COLO668 (cell line): ENCODE measurements around the gene HIP1R.
"Not testable (repeated sequence)": the region's sequence is repeated elsewhere in the genome, so short reads cannot be mapped to it uniquely, and the experiment has no call there.

ENCODE experiments used
- DNase-seq: peaks from one replicate; lab custom pipeline; 2025; ENCODE audit not compliant: unreplicated experiment; lab: John Stamatoyannopoulos, UW

Gene HIP1R, protein sequence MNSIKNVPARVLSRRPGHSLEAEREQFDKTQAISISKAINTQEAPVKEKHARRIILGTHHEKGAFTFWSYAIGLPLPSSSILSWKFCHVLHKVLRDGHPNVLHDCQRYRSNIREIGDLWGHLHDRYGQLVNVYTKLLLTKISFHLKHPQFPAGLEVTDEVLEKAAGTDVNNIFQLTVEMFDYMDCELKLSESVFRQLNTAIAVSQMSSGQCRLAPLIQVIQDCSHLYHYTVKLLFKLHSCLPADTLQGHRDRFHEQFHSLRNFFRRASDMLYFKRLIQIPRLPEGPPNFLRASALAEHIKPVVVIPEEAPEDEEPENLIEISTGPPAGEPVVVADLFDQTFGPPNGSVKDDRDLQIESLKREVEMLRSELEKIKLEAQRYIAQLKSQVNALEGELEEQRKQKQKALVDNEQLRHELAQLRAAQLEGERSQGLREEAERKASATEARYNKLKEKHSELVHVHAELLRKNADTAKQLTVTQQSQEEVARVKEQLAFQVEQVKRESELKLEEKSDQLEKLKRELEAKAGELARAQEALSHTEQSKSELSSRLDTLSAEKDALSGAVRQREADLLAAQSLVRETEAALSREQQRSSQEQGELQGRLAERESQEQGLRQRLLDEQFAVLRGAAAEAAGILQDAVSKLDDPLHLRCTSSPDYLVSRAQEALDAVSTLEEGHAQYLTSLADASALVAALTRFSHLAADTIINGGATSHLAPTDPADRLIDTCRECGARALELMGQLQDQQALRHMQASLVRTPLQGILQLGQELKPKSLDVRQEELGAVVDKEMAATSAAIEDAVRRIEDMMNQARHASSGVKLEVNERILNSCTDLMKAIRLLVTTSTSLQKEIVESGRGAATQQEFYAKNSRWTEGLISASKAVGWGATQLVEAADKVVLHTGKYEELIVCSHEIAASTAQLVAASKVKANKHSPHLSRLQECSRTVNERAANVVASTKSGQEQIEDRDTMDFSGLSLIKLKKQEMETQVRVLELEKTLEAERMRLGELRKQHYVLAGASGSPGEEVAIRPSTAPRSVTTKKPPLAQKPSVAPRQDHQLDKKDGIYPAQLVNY

DNA sequence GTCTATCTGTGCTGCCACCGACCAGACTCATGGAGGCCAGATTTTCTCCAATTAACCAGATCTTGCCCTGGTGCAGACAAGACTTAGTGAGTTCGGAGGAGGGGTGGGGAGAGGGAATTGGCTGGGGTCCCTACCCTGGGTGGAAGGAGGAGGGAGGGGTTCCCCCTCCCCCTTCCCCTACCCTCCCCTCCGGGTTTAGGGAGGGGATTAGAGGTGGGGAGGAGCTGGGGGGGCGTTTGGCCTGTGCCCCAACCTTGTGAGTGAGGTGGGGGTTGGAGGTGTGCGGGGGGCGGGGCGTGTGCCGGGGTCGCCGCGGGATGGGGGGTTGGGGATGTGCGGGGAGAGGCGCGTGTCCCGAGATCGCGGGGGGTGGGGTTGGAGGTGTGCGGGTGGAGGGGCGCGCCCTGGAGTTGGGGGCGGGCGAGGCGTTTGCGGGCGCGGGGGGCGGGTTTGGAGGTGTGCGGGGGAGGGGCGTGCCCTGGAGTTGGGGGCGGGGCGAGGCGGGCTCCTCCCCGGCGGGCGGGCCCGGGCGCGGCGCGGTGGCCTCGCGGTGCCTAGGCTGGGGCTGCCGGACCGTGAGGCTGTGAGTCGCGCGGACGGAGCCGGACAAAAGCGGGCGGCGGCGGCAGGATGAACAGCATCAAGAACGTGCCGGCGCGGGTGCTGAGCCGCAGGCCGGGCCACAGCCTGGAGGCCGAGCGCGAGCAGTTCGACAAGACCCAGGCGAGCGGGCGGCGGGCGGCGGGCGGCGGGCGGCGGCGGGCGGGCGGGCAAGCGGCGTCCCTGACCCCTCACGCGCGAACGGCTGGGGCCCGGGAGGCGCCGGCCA lies at the start of gene HIP1R:
Gene HIP1R, plus strand, starts transcription at position 537 of the 829 bp plus-strand sequence. Its CDS starts 94 bp downstream, at position 631.
- peak; percentile 77 for DNase-seq

DNA sequence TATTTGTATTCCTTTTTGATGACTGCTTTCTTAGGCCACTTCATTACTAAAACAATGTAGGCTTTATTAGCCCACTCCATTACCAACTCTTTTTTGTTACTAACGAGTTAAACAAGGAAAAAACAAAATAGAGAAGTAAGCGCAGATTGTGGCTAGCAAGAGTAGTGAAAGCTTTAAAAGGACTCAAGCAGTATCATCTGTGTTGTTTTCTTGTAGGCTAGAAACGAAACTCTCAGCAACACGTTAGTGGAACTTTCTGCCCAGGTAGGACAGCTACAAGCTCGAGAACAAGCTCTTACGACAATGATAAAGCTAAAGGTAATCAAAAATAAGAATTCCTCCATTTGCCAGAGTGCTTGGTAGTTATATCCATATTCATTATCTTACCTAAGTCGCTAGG lies 49.8 kb upstream of the HIP1R start:
- DNase-seq: no peak

DNA sequence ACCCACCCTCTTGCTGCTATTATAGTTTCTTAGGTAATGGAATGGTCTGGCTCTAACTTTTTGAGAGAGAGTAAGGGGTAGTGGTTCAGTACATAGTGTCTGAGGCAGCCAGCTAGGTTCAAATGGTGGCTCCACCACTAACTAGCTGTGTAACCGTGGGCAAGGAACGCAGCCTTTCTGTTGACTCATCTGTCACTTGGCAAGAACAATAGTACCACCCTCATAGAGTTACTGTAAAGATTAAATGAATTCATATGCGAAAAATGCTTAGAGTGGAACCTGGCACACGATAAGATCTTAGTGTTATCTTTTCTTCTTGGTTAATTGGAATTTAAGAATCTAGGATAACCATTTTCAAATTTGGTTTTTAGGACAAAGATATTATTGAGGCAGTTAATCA lies 46.9 kb upstream of the HIP1R start:
- DNase-seq: no peak

DNA sequence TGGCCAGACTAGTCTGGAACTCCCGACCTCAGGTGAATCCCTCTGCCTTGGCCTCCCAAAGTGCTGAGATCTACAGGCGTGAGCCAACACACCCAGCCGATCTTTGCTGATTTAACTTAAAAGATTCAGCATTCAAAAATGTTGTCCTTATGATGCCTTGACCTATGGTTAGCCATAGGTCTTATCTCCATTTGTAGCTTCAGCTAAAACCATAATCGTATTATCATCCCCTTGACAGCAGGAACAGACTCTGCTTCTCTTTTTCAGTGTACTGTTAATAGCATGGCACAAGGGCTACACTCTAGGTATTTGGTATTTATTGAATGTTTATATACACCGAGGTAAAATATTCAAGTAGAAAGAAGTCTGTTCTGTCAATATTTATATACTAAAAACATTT lies 45.6 kb upstream of the HIP1R start:
- DNase-seq: no peak

DNA sequence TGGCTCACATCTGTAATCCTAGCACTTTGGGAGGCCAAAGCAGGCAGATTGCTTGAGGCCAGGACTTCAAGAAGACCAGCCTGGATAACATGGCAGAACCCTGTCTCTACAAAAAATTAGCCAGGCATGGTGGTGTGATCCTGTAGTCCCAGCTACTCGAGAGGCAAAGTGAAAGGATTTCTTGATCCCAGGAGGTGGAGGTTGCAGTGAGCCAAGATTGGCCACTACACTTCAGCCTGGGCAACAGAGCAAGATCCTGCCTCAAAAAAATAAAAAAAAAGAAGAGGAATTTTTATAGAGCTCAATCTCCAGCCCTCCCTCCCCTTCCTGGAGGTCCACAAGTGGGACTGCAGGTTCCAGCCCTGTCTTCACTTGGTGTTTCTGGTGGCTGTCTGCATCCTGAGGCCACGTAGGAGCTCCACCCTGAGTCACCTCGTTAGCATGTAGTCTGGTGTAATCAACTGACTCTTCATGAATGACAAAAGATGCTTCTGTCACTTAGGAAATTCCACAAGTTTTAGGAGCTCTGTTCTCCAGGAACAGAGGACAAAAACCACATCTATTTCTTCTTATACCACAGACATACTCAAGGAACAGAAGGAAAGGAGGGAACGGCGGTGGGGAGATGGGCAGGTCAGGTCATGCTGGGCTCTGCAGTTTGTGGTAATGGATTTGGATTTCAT lies 44.7 kb upstream of the HIP1R start:
- DNase-seq: no peak

- DNase-seq: peak; percentile 19
These were observed 41.6 kb upstream of the HIP1R start for GRCh38 chr12:122793685-122794106.

DNA sequence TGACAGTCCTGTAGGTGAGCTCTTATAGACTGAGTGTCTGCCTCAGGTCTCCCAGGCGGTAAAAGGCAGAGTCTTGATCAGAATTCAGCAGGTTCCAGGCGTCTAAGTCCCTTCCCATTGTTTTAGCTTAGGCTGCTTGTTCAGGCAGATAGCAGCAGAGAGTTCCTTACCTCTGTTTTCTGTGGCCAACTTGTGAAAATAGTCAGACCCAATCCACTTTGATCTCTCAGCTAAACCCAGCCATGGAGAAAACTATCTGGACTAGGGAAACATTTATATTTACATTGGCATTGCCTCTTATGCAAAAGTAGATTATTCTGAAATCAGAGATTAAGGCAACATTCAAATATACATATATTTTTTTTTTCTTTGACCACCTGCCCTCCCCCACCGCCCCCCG lies 39.5 kb upstream of the HIP1R start:
- no peak for DNase-seq

DNA sequence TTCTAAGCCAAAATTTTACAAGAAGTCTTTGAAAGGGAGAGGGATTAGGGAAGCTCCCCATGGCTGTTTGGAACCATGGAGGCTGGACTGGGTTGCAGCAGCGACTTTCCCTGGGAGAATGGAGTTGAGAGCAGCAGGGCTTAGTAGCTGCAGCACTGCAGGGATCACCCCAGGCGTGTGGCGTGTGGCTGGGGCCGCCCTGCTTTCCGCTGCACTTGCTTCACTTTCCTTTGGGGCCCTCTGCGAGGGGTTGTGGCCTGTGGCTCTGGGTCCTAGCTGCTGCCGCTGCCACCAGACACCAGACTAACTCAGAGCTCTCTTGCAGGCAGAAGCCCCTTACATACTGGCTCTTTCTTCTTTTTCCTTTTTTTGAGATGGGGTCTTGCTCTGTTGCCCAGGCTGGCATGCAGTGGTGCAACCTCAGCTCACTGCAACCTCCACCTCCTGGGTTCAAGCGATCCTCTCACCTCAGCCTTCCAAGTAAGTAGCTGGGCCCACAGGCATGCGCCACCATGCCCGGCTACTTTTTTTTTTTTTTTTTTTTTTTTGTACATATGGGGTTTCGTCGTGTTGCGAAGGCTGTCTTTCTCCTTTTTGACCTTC lies 35.5 kb upstream of the HIP1R start:
- DNase-seq: no peak

- DNase-seq: no peak
These were observed 31.3 kb upstream of the HIP1R start for GRCh38 chr12:122803937-122804336.

- DNase-seq: not testable (repeated sequence)
These were observed 30.3 kb upstream of the HIP1R start for GRCh38 chr12:122804957-122805356.

- DNase-seq: no peak
These were observed 27.6 kb upstream of the HIP1R start for GRCh38 chr12:122807651-122808050.

GRCh38 chr12:122811777-122812176 lies 23.5 kb upstream of the HIP1R start:
- no peak for DNase-seq

DNA sequence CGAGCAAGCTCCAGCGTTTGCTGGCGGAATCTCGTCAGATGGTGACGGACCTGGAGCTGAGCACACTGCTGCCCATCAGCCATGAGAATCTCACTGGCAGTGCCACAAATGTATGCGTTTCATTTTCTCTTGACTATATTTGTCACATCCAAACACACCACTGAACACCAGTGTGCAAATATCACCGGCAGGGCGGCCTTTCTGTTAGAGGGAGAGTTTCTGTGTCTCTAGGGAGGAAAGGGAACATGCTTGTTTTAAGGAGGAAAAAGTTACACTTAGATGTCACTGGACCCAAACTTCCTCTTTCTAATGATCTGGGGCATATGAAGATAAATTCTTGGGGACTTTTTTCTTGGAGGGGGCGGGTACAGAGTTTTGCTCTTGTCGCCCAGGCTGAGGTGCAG lies 21.9 kb upstream of the HIP1R start:
- no peak for DNase-seq

- DNase-seq: no peak
These were observed 16.0 kb upstream of the HIP1R start for GRCh38 chr12:122819209-122819785.

- no peak for DNase-seq
These were observed 15.1 kb upstream of the HIP1R start for GRCh38 chr12:122820138-122820537.

GRCh38 chr12:122820838-122821271 lies 14.4 kb upstream of the HIP1R start:
- DNase-seq: no peak

DNA sequence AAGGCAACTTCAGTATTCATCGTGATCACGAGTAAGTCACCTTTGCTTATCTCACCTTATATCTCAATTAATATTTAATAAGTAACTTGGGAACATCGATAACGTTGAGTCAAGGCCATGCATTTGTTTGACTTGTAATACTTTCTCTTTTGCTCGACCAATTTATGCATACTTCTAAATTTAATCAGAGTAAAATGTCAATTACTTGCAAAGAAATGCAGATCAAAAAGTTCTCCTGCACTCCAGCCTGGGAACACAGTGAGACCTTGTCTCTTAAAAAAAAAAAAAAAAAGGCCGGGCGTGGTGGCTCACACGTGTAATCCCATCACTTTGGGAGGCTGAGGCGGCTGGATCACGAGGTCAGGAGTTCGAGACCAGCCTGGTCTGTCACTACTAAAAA lies 11.8 kb upstream of the HIP1R start:
- no peak for DNase-seq

GRCh38 chr12:122825773-122826724 lies 9.2 kb upstream of the HIP1R start:
- DNase-seq: no peak
